ENCODE measurements around the gene PIGL.

PIGL gene

GRCh38 chr17:16243385-16243784, 26.4 kb downstream of the PIGL start:
- TF ChIP-seq POLR2A (IDR thresholded peaks at IDR 0.05; ENCODE audit: low read depth, low read length) (no peak), POLR2AphosphoS5 (IDR thresholded peaks at IDR 0.05; ENCODE audit: low read depth, low read length) (no peak), TAF1 (IDR thresholded peaks at IDR 0.05; ENCODE audit: borderline replicate concordance, low read depth, low read length) (no peak)
- no peak for FAIRE-seq
- no peak for DNase-seq (ENCODE audit: insufficient read length)

GRCh38 chr17:16243801-16244567, 27.0 kb downstream of the PIGL start:
- TF ChIP-seq POLR2AphosphoS5 (IDR thresholded peaks at IDR 0.05; ENCODE audit: low read depth, low read length) = no peak
- no peak for TF ChIP-seq POLR2A (IDR thresholded peaks at IDR 0.05; ENCODE audit: low read depth, low read length)
- TF ChIP-seq TAF1 (IDR thresholded peaks at IDR 0.05; ENCODE audit: borderline replicate concordance, low read depth, low read length) = no peak
- FAIRE-seq = no peak
- no peak for DNase-seq (ENCODE audit: insufficient read length)

- DNase-seq (ENCODE audit: insufficient read length) = no peak
These were observed 30.6 kb downstream of the PIGL start for GRCh38 chr17:16247586-16247984.

GRCh38 chr17:16250635-16251034, 33.6 kb downstream of the PIGL start:
- FAIRE-seq = no peak
- TF ChIP-seq POLR2A (IDR thresholded peaks at IDR 0.05; ENCODE audit: low read depth, low read length) (no peak), POLR2AphosphoS5 (IDR thresholded peaks at IDR 0.05; ENCODE audit: low read depth, low read length) (no peak), TAF1 (IDR thresholded peaks at IDR 0.05; ENCODE audit: borderline replicate concordance, low read depth, low read length) (no peak)
- DNase-seq (ENCODE audit: insufficient read length) = no peak

More at GRCh38 chr17:16247586-16247984, 30.6 kb downstream of the PIGL start:
- no peak for FAIRE-seq
- TF ChIP-seq TAF1 (IDR thresholded peaks at IDR 0.05; ENCODE audit: borderline replicate concordance, low read depth, low read length) (no peak), POLR2AphosphoS5 (IDR thresholded peaks at IDR 0.05; ENCODE audit: low read depth, low read length) (no peak), POLR2A (IDR thresholded peaks at IDR 0.05; ENCODE audit: low read depth, low read length) (no peak)

- FAIRE-seq (no peak), DNase-seq (ENCODE audit: insufficient read length) (no peak)
- TF ChIP-seq POLR2AphosphoS5 (IDR thresholded peaks at IDR 0.05; ENCODE audit: low read depth, low read length) (no peak), TAF1 (IDR thresholded peaks at IDR 0.05; ENCODE audit: borderline replicate concordance, low read depth, low read length) (no peak), POLR2A (IDR thresholded peaks at IDR 0.05; ENCODE audit: low read depth, low read length) (no peak)
These were observed 34.0 kb downstream of the PIGL start for GRCh38 chr17:16251043-16251442.

GRCh38 chr17:16251556-16251955, 34.5 kb downstream of the PIGL start:
- FAIRE-seq = no peak
- TF ChIP-seq POLR2AphosphoS5 (IDR thresholded peaks at IDR 0.05; ENCODE audit: low read depth, low read length) = no peak
- no peak for TF ChIP-seq TAF1 (IDR thresholded peaks at IDR 0.05; ENCODE audit: borderline replicate concordance, low read depth, low read length)
- TF ChIP-seq POLR2A (IDR thresholded peaks at IDR 0.05; ENCODE audit: low read depth, low read length) = no peak
- no peak for DNase-seq (ENCODE audit: insufficient read length)

GRCh38 chr17:16254773-16255400, 37.9 kb downstream of the PIGL start:
- FAIRE-seq = no peak
- TF ChIP-seq POLR2A (IDR thresholded peaks at IDR 0.05; ENCODE audit: low read depth, low read length) (no peak), TAF1 (IDR thresholded peaks at IDR 0.05; ENCODE audit: borderline replicate concordance, low read depth, low read length) (no peak), POLR2AphosphoS5 (IDR thresholded peaks at IDR 0.05; ENCODE audit: low read depth, low read length) (no peak)
- no peak for DNase-seq (ENCODE audit: insufficient read length)

- no peak for TF ChIP-seq POLR2AphosphoS5 (IDR thresholded peaks at IDR 0.05; ENCODE audit: low read depth, low read length)
- TF ChIP-seq TAF1 (IDR thresholded peaks at IDR 0.05; ENCODE audit: borderline replicate concordance, low read depth, low read length) = no peak
- TF ChIP-seq POLR2A (IDR thresholded peaks at IDR 0.05; ENCODE audit: low read depth, low read length) = no peak
- FAIRE-seq = no peak
- no peak for DNase-seq (ENCODE audit: insufficient read length)
These were observed 38.5 kb downstream of the PIGL start for GRCh38 chr17:16255481-16255921.

- DNase-seq (ENCODE audit: insufficient read length) = no peak
- no peak for TF ChIP-seq POLR2A (IDR thresholded peaks at IDR 0.05; ENCODE audit: low read depth, low read length)
- TF ChIP-seq POLR2AphosphoS5 (IDR thresholded peaks at IDR 0.05; ENCODE audit: low read depth, low read length) = no peak
- TF ChIP-seq TAF1 (IDR thresholded peaks at IDR 0.05; ENCODE audit: borderline replicate concordance, low read depth, low read length) = no peak
- FAIRE-seq = no peak
These were observed 41.9 kb downstream of the PIGL start for GRCh38 chr17:16258901-16259300.

- FAIRE-seq (no peak), DNase-seq (ENCODE audit: insufficient read length) (no peak)
- no peak for TF ChIP-seq POLR2AphosphoS5 (IDR thresholded peaks at IDR 0.05; ENCODE audit: low read depth, low read length)
- TF ChIP-seq POLR2A (IDR thresholded peaks at IDR 0.05; ENCODE audit: low read depth, low read length) = no peak
- TF ChIP-seq TAF1 (IDR thresholded peaks at IDR 0.05; ENCODE audit: borderline replicate concordance, low read depth, low read length) = no peak
These were observed 42.9 kb downstream of the PIGL start for GRCh38 chr17:16259926-16260325.

- TF ChIP-seq TAF1 (IDR thresholded peaks at IDR 0.05; ENCODE audit: borderline replicate concordance, low read depth, low read length) (no peak), POLR2A (IDR thresholded peaks at IDR 0.05; ENCODE audit: low read depth, low read length) (no peak), POLR2AphosphoS5 (IDR thresholded peaks at IDR 0.05; ENCODE audit: low read depth, low read length) (no peak)
- no peak for FAIRE-seq
- no peak for DNase-seq (ENCODE audit: insufficient read length)
These were observed 44.0 kb downstream of the PIGL start for GRCh38 chr17:16261049-16261448.

GRCh38 chr17:16262201-16262600, 45.2 kb downstream of the PIGL start:
- DNase-seq (ENCODE audit: insufficient read length) = no peak
- no peak for FAIRE-seq
- TF ChIP-seq POLR2AphosphoS5 (IDR thresholded peaks at IDR 0.05; ENCODE audit: low read depth, low read length) (no peak), TAF1 (IDR thresholded peaks at IDR 0.05; ENCODE audit: borderline replicate concordance, low read depth, low read length) (no peak), POLR2A (IDR thresholded peaks at IDR 0.05; ENCODE audit: low read depth, low read length) (no peak)
